Activated CD4-positive, alpha-beta T cell treated with anti-CD3 and anti-CD28 coated beads for 36 hours (primary cell): ENCODE measurements around the gene CABP4. TPM values are rescaled to one million over a fixed set of nuclear protein-coding genes. Genes with fewer than 3 reads are reported as not detected.

Experiments
- ATAC-seq: fragments of 200-7000 bp; cut with Tn5 transposase; one replicate; pipeline ENCODE4 v1.10.0; 2021; ENCODE audit warnings: mild to moderate bottlenecking, moderate library complexity
- CTCF ChIA-PET: fragments of 350-600 bp; sonication (Branson Sonifier 250); formaldehyde crosslinking; loops from one replicate; lab custom pipeline; 2021; ENCODE audit warnings: antibody characterized with exemption; lab: Charles Lee
- POLR2A ChIA-PET: fragments of 350-600 bp; sonication (Branson Sonifier 250); formaldehyde crosslinking; loops from one replicate; lab custom pipeline; 2021; ENCODE audit warnings: antibody characterized with exemption, inconsistent platforms; lab: Charles Lee
- DNase-seq: peaks from one replicate; pipeline ENCODE4 v3.0.0-alpha.2; 2020
- H3K27ac Mint-ChIP-seq: one replicate; pipeline ENCODE4 v1.8.0; 2021; ENCODE audit warnings: mixed read lengths
- H3K27me3 Mint-ChIP-seq: one replicate; pipeline ENCODE4 v1.8.0; 2021; ENCODE audit warnings: mixed read lengths
- H3K36me3 Mint-ChIP-seq: one replicate; pipeline ENCODE4 v1.8.0; 2021; ENCODE audit warnings: low read depth, mixed read lengths
- H3K4me1 Mint-ChIP-seq: one replicate; pipeline ENCODE4 v1.8.0; 2021; ENCODE audit warnings: mixed read lengths
- H3K4me3 Mint-ChIP-seq: one replicate; pipeline ENCODE4 v1.8.0; 2021; ENCODE audit warnings: mild to moderate bottlenecking, moderate library complexity, mixed read lengths
- H3K9me3 Mint-ChIP-seq: one replicate; pipeline ENCODE4 v1.8.0; 2021; ENCODE audit warnings: low read depth, mixed read lengths
- intact Hi-C, 2 experiments: fragments of 100-400 bp; cut with DNase I in 1 of 2; cut with micrococcal nuclease in 1 of 2; formaldehyde crosslinking; loops; one replicate each; pipeline versions ENCODE4 v1.14.2 to v1.15.1; 2022 to 2024; cut with DNase I, micrococcal nuclease
- total RNA-seq, 2 experiments: library from RNA; stranded (reverse); gene quantifications; one replicate each; pipeline ENCODE4 v1.2.3, GENCODE V29; 2021

Gene CABP4
- total RNA-seq, 2 experiments from 2014 or later = 0.37 to 0.46 TPM

DNA sequence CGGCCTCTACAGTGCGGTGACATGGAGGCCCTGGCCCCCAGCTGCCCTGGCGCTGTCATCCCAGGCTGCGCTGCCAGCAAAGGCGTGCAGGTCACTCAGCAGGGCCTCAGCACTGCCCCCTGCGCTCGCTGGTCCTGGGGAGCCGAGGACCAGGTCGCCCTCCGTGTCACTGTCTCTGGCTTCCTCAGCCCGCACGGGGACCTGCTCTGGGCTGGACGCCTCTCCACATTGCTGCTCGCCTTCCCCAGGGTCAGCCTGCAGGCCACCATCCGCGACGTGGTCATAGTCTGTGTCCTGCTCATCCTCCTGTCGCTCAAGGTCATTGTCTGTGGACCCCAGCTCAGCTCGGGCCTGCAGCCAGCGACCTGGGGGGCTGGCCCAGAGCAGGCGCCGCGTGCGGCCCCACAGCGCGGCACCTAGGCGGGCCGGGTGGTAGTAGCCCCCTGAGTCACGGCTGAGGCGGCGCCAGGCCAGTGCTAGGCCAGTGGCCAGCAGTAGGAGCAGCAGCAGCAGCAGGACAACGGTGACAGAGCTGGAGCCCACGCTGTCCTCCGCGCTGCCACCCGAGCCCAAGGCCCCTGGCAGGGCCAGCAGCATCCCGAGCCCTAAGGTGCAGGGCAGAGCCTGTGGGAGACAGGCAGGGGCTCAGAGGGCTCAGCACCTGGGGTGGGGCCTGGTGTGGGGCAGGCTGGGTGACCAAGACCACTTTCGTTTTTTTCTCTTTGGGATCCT, 19.3 kb upstream of the CABP4 start:
- intact Hi-C loops = loop anchor here in 1 of 2 experiments (1.0 to 2.0 kb wide), 4 partner anchors 8 to 71 kb away; partner anchors contain the start of gene RPS6KB2
- H3K27me3 Mint-ChIP-seq = no peaks in the 10 kb centered on the region
- ChIA-PET CTCF (interaction anchor here (0.7 to 1.1 kb wide), 2 partner anchors 34 to 148 kb away, joined by 3 read pairs; partner anchors contain the start of gene PPP1CA), POLR2A (interaction anchor here (0.8 to 2.5 kb wide), 4 partner anchors 11 to 35 kb away, joined by 3 to 9 read pairs (median 4); partner anchors contain the start of gene PPP1CA)
- peaks cover 69% of the 10 kb centered on the region for H3K36me3 Mint-ChIP-seq
- H3K27ac Mint-ChIP-seq = peak overlapping the region; percentile 93
- DNase-seq = peak; percentile 21
- peak; percentile 1 for ATAC-seq
- H3K4me1 Mint-ChIP-seq = peaks cover 57% of the 10 kb centered on the region
- no peaks in the 10 kb centered on the region for H3K9me3 Mint-ChIP-seq
- H3K4me3 Mint-ChIP-seq = peak overlapping the region; percentile 84

DNA sequence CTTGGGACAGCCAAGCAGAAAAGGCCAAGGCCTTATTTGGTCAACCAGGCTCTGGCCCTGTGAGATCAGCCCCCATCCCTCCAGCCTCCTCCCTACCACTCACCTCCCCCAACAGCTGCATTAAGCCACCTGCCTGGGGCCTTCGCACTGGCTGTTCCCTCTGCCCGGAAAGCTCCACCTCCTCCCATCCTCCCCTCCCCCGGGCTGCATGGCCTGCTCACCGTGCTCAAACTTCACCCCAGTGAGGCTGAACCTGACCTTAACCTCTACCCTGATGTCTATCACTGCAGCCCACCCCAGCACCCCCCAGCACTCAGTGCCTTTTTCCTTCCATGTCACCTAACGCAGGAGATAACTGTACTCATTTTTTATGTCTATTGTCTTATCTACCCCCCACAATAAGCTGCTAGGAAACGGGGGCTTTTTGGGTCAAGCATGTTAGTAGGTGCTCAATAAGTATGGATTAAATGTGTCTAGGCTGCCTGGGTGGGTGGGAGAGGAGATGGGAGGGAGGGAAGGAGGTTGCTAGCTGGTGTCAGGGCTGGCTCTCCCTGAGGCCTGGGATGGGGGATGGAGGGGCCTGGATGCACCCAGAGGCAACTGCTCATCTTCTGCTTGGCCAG, 18.6 kb upstream of the CABP4 start:
- Mint-ChIP-seq H3K4me1 (peaks cover 60% of the 10 kb centered on the region), H3K27me3 (no peaks in the 10 kb centered on the region), H3K27ac (peak overlapping the region; percentile 93), H3K36me3 (peaks cover 64% of the 10 kb centered on the region), H3K4me3 (peak overlapping the region; percentile 84), H3K9me3 (no peaks in the 10 kb centered on the region)
- ChIA-PET CTCF (interaction anchor here (0.7 to 1.1 kb wide), 3 partner anchors 8 to 148 kb away, joined by 3 read pairs; partner anchors contain the start of genes PPP1CA and RPS6KB2), POLR2A (interaction anchor here (0.8 to 2.5 kb wide), 6 partner anchors 8 to 50 kb away, joined by 3 to 9 read pairs (median 4); partner anchors contain the start of genes PPP1CA and RPS6KB2)
- peak; percentile 51 for ATAC-seq
- DNase-seq = peak; percentile 91
- intact Hi-C loops = loop anchor here (1.0 to 2.0 kb wide), 5 partner anchors 8 to 70 kb away; partner anchors contain the start of genes RPS6KB2 (in 1 of the 2) and TMEM134 (in 1 of the 2)

DNA sequence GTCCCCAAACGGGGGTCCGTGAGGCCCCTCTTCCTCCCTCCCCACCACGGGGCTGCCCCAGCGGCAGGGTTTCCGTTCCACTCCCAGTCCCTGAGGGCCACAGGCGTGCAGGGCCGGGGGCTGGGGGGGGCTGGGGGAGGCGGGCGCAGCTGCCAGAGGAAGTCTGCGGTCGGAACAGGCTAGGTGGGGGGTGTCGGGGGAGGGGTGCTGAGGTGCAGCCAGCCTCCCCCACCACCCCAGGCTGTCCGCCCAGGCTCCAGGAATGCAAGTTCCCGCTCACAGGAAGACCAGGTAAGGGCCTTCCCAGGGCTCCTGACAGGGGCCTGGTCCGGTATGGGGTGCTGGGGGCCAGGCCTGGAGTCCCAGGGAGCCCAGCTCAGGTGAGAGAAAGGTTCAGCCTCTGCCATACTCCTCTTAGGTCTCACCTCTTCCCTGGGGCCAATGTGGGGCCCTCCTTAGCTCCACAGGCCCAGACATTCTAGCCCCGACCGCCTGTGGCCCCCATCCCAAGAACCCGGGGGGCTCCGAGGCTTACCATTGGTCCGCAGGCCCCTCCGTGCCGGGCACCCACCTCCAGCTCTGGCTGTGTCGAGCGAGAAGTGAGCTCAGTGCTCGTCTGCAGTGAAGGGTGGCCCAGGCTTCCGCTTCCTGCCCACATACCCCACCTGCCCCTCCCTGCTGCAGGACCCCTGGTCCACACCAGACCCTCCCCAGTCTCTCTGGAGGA, 17.9 kb upstream of the CABP4 start, which contains the start of gene PTPRCAP:
Gene PTPRCAP, minus strand, starts transcription at position 601 of the 727 bp plus-strand sequence. Its CDS starts 63 bp downstream, at position 538.
- H3K27me3 Mint-ChIP-seq = no peaks in the 10 kb centered on the region
- ATAC-seq (peak; percentile 24), DNase-seq (peak; percentile 84)
- H3K36me3 Mint-ChIP-seq = peaks cover 57% of the 10 kb centered on the region
- CTCF ChIA-PET = interaction anchor here (0.7 to 3.0 kb wide), 6 partner anchors 9 to 45 kb away, joined by 3 to 16 read pairs (median 3); partner anchors contain the start of genes PPP1CA, RAD9A and RPS6KB2
- peak within 1 kb of the TSS; percentile 84 for H3K4me3 Mint-ChIP-seq
- no peaks in the 10 kb centered on the region for H3K9me3 Mint-ChIP-seq
- intact Hi-C loops = loop anchor here (1.0 to 2.0 kb wide), 4 partner anchors 16 to 70 kb away; partner anchors contain the start of gene TMEM134 (in 1 of the 2)
- peaks cover 56% of the 10 kb centered on the region for H3K4me1 Mint-ChIP-seq
- POLR2A ChIA-PET = interaction anchor here (0.8 to 2.5 kb wide), 8 partner anchors 9 to 49 kb away, joined by 3 to 9 read pairs (median 4); partner anchors contain the start of genes PPP1CA, RAD9A and RPS6KB2
- peak within 1 kb of the TSS; percentile 93 for H3K27ac Mint-ChIP-seq

DNA sequence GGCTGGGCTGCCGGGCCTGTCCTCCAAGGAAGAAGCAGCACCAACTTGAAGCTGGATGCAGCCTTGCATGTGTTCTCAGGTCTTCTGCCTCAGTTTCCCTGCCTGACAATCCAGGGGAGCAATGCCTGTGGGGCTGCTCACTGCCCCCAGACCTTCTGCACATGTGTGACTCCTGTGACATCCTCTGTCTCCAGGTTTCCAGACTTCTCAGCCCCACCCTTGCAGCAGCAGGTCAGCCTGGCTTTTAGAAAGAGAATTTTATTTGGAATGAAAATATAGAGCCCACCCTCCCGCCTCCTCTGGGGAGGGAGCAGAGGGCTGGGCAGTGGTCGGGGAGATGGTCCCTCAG, 17.4 kb upstream of the CABP4 start:
- Mint-ChIP-seq H3K9me3 (no peaks in the 10 kb centered on the region), H3K4me3 (peak overlapping the region; percentile 84), H3K36me3 (peaks cover 53% of the 10 kb centered on the region), H3K4me1 (peaks cover 60% of the 10 kb centered on the region), H3K27ac (peak overlapping the region; percentile 91), H3K27me3 (no peaks in the 10 kb centered on the region)
- ATAC-seq = no peak
- intact Hi-C loops = loop anchor here (1.0 to 2.0 kb wide), 9 partner anchors 17 to 69 kb away; partner anchors contain the start of gene TMEM134 (in 1 of the 2)
- ChIA-PET CTCF (interaction anchor here (0.7 to 3.0 kb wide), 7 partner anchors 10 to 46 kb away, joined by 3 to 16 read pairs (median 3); partner anchors contain the start of genes PPP1CA, RAD9A and TMEM134), POLR2A (interaction anchor here (0.8 to 2.5 kb wide), 6 partner anchors 9 to 49 kb away, joined by 3 to 9 read pairs (median 4); partner anchors contain the start of genes PPP1CA and RAD9A)
- DNase-seq = no peak

DNA sequence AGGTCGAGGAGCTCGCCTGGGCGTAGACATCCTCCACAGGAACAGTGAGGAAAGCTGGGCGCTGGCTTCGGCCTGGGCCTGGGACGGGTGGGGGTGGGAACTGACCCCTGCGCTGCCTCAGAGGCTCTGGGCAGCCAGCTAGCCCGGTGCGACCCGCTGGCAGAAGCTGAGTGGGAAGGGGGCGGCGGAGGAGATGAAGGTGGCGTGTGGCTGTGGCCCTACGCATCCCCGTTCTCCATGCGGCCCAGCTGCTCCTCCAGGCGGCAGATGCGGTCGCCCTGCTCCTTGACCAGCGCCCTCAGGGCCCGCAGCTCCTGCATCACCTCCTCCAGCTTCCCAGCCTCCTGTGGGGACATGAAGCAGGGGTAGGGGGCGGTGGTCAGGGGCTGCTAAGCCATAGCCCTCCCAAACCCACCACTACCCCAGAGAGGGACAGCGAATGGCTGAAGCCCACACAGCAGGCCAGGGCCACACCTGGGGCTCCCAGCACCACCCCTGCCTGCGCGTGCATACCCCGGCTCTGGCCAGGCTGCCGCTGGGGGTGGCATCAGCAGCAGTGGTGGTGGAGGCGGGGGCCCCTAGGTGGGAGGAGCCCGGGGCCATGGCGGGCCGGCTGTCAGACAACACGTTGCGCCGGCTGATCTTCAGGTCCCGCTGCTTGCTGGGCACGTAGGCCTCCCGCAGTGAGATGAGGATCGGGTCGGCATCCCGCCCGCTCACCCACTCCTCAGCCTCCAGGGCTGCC, 16.8 kb upstream of the CABP4 start:
- Mint-ChIP-seq H3K4me1 (peaks cover 57% of the 10 kb centered on the region), H3K27ac (peak overlapping the region; percentile 97), H3K36me3 (peaks cover 49% of the 10 kb centered on the region), H3K27me3 (no peaks in the 10 kb centered on the region), H3K9me3 (no peaks in the 10 kb centered on the region), H3K4me3 (peak overlapping the region; percentile 84)
- peak; percentile 94 for DNase-seq
- peak; percentile 56 for ATAC-seq
- ChIA-PET CTCF (interaction anchor here (0.6 to 3.0 kb wide), 10 partner anchors 9 to 121 kb away, joined by 3 to 16 read pairs (median 3); partner anchors contain the start of genes PPP1CA, RAD9A and TMEM134), POLR2A (interaction anchor here (0.6 to 2.5 kb wide), 7 partner anchors 8 to 48 kb away, joined by 3 to 9 read pairs (median 4); partner anchors contain the start of genes PPP1CA and RAD9A)
- intact Hi-C loops = loop anchor here (1.0 to 2.0 kb wide), 5 partner anchors 26 to 68 kb away; no protein-coding TSS in a partner anchor

DNA sequence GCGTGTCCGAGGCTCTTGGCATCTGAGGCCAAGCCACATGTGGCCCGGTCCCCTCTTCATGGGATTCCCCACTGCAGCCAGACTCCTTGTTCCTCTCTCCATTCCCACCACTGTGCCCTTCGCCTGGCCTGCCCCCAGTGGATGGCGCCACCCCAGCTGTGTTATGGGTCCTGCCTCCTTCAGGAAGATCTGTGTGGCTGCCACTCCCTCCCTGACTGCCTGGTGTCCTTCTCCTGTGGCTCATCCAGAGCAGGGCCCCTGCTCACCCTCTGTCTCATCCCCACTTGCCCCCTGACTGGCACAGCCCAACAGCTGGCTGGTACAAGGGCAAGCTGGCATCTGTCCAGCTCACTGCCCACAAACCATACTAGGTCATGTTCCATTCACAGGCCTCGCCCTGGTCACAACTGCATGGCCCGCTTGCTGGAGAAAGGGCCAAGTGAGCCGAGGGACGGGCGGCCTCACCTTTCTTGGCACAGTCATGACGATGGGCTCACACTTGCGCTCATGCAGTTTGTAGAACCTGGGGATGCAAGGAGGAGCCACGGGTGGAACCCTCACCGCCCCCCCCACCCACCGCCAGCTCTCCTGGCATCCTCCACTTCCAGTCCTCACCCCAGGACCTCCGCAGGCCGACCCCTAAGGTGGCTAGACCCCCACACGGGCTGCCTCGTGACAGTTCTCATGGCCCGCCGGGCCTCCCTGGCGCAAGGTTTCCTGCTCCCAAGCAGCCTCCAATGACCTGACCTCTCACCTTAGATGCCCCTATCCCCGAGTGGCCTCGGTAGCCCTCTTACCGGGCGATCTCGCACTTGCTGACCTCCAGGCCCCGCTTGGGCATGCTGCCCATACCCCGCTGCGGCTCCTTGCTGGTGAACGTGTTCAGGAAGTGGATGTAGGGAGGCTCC, 15.6 kb upstream of the CABP4 start:
- no peaks in the 10 kb centered on the region for H3K27me3 Mint-ChIP-seq
- POLR2A ChIA-PET = interaction anchor here (0.6 kb wide), 1 partner anchor 35 kb away, joined by 3 read pairs; no protein-coding TSS in a partner anchor
- H3K4me3 Mint-ChIP-seq = peak overlapping the region; percentile 84
- peaks cover 49% of the 10 kb centered on the region for H3K4me1 Mint-ChIP-seq
- H3K27ac Mint-ChIP-seq = peak overlapping the region; percentile 97
- intact Hi-C loops = loop anchor here in 1 of 2 experiments (2.0 kb wide), 2 partner anchors 25 to 33 kb away; no protein-coding TSS in a partner anchor
- no peaks in the 10 kb centered on the region for H3K9me3 Mint-ChIP-seq
- H3K36me3 Mint-ChIP-seq = peaks cover 43% of the 10 kb centered on the region
- peak; percentile 2 for ATAC-seq
- DNase-seq = peak; percentile 77
- CTCF ChIA-PET = interaction anchor here (0.5 to 3.0 kb wide), 7 partner anchors 8 to 480 kb away, joined by 3 to 16 read pairs (median 3); partner anchors contain the start of genes PPP1CA and TMEM134

DNA sequence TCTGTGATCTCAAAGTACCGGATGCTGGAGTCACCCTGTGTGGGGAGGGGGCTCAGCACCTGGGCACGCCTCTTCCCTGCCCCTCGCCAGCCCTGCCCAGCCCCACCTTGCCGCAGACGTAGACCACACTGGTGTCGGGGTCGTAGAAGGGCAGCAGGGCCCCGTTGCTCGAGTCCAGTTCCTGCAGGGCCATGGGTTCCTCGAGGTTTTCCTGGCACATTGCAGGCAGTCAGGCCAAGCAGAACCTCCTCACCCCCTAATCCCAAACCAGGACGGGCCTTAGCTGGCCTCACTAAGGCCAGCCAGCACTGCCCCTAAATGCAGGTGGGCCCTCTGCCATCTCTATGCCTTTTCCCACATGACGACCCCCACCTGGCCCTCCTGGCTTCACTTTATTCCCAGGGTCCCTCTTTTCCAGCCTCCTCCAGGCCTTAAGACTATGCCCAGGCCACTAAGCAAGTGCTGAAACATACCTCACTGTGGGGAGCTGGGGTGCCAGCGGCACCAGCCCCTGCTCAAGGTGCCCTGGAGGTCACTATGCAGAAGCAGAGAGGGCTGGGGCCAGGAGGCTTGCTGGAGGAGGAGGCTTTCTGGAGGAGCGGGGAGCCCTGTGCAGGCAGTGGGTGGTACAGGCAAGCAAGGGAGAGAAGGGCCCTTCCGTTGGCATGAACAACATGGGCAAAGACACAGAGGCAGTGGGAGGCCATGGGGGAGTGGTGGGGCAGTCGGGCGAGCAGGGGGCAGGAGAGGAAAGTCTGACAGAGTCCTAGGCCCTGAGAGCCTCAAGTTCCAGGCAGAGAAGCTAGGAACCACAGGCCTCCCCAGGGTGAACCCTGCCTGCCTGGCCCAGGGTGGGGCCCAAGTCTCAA, 14.7 kb upstream of the CABP4 start:
- ATAC-seq = no peak
- Mint-ChIP-seq H3K27ac (peak overlapping the region; percentile 97), H3K9me3 (no peaks in the 10 kb centered on the region), H3K36me3 (peaks cover 39% of the 10 kb centered on the region), H3K4me1 (peaks cover 51% of the 10 kb centered on the region), H3K4me3 (peak overlapping the region; percentile 84), H3K27me3 (no peaks in the 10 kb centered on the region)
- peak; percentile 53 for DNase-seq
- CTCF ChIA-PET = interaction anchor here (0.6 to 2.4 kb wide), 3 partner anchors 29 to 1633 kb away, joined by 3 to 9 read pairs (median 6); partner anchors contain the start of genes PPP1CA and TMEM134
- intact Hi-C loops = no loop called here
- POLR2A ChIA-PET = no interaction called here

DNA sequence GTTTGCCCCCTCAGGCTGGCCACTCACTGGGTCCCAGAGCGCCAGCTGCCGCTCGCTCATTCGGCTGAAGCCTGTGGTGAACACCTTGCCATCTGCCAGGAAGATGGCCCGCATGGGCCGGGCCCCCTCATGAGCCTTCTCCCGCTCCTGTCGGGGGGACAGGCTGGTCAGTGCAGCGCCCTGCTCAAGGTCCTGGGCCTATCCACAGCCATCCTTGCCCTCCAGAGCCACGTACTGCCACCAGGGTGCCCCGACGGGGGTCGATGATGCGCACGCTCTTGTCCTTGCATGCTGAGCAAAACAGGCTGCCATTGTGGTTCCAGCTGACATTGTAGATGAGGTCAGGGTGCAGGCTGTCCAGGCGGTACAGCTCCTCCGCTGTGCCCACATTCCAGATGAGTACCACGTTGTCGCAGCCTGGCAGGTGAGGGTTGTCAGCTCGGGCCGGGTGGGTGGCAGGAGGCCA, 14.0 kb upstream of the CABP4 start:
- intact Hi-C loops = no loop called here
- POLR2A ChIA-PET = no interaction called here
- ATAC-seq = no peak
- Mint-ChIP-seq H3K9me3 (no peaks in the 10 kb centered on the region), H3K36me3 (peaks cover 36% of the 10 kb centered on the region), H3K4me1 (peaks cover 54% of the 10 kb centered on the region), H3K27me3 (no peaks in the 10 kb centered on the region), H3K27ac (no peak overlapping the region), H3K4me3 (no peak overlapping the region)
- peak; percentile 44 for DNase-seq
- CTCF ChIA-PET = interaction anchor here (1.0 kb wide), 1 partner anchor 40 kb away, joined by 6 read pairs; the partner anchor contains the start of gene PPP1CA
